Measurements from ENCODE around the gene DQX1. TPM values are rescaled to one million over a fixed set of nuclear protein-coding genes. Genes with fewer than 3 reads are reported as not detected.
A peak's percentile ranks its signal among the peaks of the same experiment; 100 is the strongest.

The DQX1 gene
- total and polyA plus RNA-seq, 2 of the 8 experiments (the other 6 are each of a cell fraction or from before 2014, with no cell fraction given): 0.76 to 1.1 TPM

GRCh38 chr2:74529357-74530238, 3.6 kb upstream of the DQX1 start, which contains the start of the genes AUP1 and HTRA2:
AUP1 (minus strand) TSS chr2:74529706; CDS start chr2:74529629, 77 bp downstream.
HTRA2 (plus strand) TSS chr2:74529933; CDS start chr2:74530007, 74 bp downstream.
- WGBS, 2 experiments (ENCODE audit: extremely low coverage in 1 of 2, insufficient coverage in 1 of 2, insufficient read length in 1 of 2, insufficient replicate concordance in 2 of 2, low coverage in 1 of 2, low lambda C conversion rate in 2 of 2, missing lambda C conversion rate in 1 of 2): 1% methylated on average over 69 of the region's 87 CpGs; no CpG with 5 or more reads in 1 of the 2 experiments
- H3K79me1 ChIP-seq (ENCODE audit: low read depth, low read length): peaks cover 10% of the 10 kb centered on the region
- H2BK20ac ChIP-seq (ENCODE audit: low read length): no peak within 1 kb of the TSS
- no peaks in the 10 kb centered on the region for H3K9me3 ChIP-seq (ENCODE audit: insufficient read depth in 2 of 2, low read depth in 1 of 2, low read length in 1 of 2)
- H3K4me3 ChIP-seq (ENCODE audit: extremely low read depth in 1 of 4, insufficient read depth in 2 of 4, low read depth in 3 of 4, low read length in 4 of 4): peak within 1 kb of the TSS; percentile 85 to 99 (median 92)
- H3K18ac ChIP-seq (ENCODE audit: extremely low read depth, low read length): peak within 1 kb of the TSS; percentile 85; the same call in 1 of the 2 replicates
- CTCF ChIA-PET (ENCODE audit: partially characterized antibody): interaction anchor here (0.9 to 7.0 kb wide), 9 partner anchors 9 to 62 kb away, joined by 3 to 53 read pairs (median 4); partner anchors contain the start of genes CCDC142, MRPL53 and TTC31
- H3K27ac ChIP-seq (ENCODE audit: low read depth, low read length): peak within 1 kb of the TSS; percentile 90
- peak within 1 kb of the TSS; percentile 48 for H4K91ac ChIP-seq (replicated peaks; ENCODE audit: insufficient read length, low read length)
- FAIRE-seq: no peak
- peak within 1 kb of the TSS; percentile 84 to 94 for H3K4me2 ChIP-seq (ENCODE audit: insufficient read depth in 1 of 2, low read depth in 2 of 2, low read length in 2 of 2)
- H2BK15ac ChIP-seq (ENCODE audit: low read length): peak within 1 kb of the TSS; percentile 63; the same call in 1 of the 2 replicates
- peak within 1 kb of the TSS; percentile 97 for H4K8ac ChIP-seq (ENCODE audit: extremely low read depth, insufficient read depth, low read length)
- H3K27me3 ChIP-seq (replicated peaks in 1 of 4; ENCODE audit: control insufficient read depth in 3 of 4, extremely low read depth in 1 of 4, insufficient read depth in 3 of 4, low read length in 3 of 4): no peaks in the 10 kb centered on the region; a peak in 1 of 7 replicates
- no peak within 1 kb of the TSS for H3K14ac ChIP-seq (ENCODE audit: insufficient read length)
- peak within 1 kb of the TSS; percentile 94 for H2BK5ac ChIP-seq (ENCODE audit: low read depth, low read length)
- peaks cover 6 to 31% (median 25%) of the 10 kb centered on the region in 4 experiments; a peak in 7 of 8 replicates for H3K36me3 ChIP-seq (ENCODE audit: control insufficient read depth in 2 of 4, insufficient read depth in 4 of 4, low read length in 3 of 4)
- POLR2A ChIA-PET (ENCODE audit: partially characterized antibody): interaction anchor here (0.8 to 5.9 kb wide), 21 partner anchors 9 to 102 kb away, joined by 3 to 73 read pairs (median 9); partner anchors contain the start of genes CCDC142, LBX2, LOXL3 and MRPL53
- peak within 1 kb of the TSS; percentile 61; the same call in 1 of the 2 replicates for H2AK5ac ChIP-seq (ENCODE audit: low read depth, low read length)
- peak within 1 kb of the TSS; percentile 87 for H3K4ac ChIP-seq (replicated peaks; ENCODE audit: insufficient read length, low read depth, low read length)
- H4K5ac ChIP-seq (ENCODE audit: insufficient read length, low read depth, low read length): peak within 1 kb of the TSS; percentile 81
- peak within 1 kb of the TSS; percentile 93; the same call in 1 of the 2 replicates for H2AFZ ChIP-seq (ENCODE audit: low read length)
- peak; percentile 94 to 95 for DNase-seq (ENCODE audit: low read depth in 1 of 2, low spot score in 2 of 2)
- peaks cover 4 to 13% (median 6%) of the 10 kb centered on the region in 4 experiments; a peak in 6 of 7 replicates for H3K4me1 ChIP-seq (replicated peaks in 1 of 4; ENCODE audit: control insufficient read depth in 3 of 4, insufficient read depth in 4 of 4, low read length in 3 of 4)
- H2BK12ac ChIP-seq (ENCODE audit: low read depth, low read length): no peak within 1 kb of the TSS; the same call in 1 of the 2 replicates
- peaks cover 9% of the 10 kb centered on the region; the same call in 1 of the 2 replicates for H3K23me2 ChIP-seq (ENCODE audit: low read depth, low read length)
- H4K20me1 ChIP-seq (replicated peaks in 1 of 2; ENCODE audit: control insufficient read depth in 1 of 2, insufficient read depth in 2 of 2, low read length in 2 of 2): peaks cover 3 to 6% of the 10 kb centered on the region in 2 experiments
- peak within 1 kb of the TSS; percentile 75 for H3K56ac ChIP-seq (replicated peaks; ENCODE audit: insufficient read length, low read depth, low read length)
- H3K23ac ChIP-seq (ENCODE audit: insufficient read length): no peak within 1 kb of the TSS
- no peak within 1 kb of the TSS for H2BK120ac ChIP-seq (replicated peaks; ENCODE audit: low read depth, low read length)
- peak within 1 kb of the TSS; percentile 89 to 95 (median 94) for H3K9ac ChIP-seq (replicated peaks in 1 of 4; ENCODE audit: extremely low read depth in 1 of 4, low read depth in 3 of 4, low read length in 3 of 4)
- peaks cover 0 to 18% of the 10 kb centered on the region in 2 experiments; a peak in 2 of 4 replicates for H3K79me2 ChIP-seq (ENCODE audit: control insufficient read depth in 1 of 2, insufficient read depth in 2 of 2, low read length in 2 of 2)
- TF ChIP-seq JUND (IDR thresholded peaks at IDR 0.05; ENCODE audit: low read length): no peak
- 0 out of 2 replicates have a peak, but pooled peaks have one; percentile 1 for TF ChIP-seq BACH1 (IDR thresholded peaks at IDR 0.05; ENCODE audit: low read length)
- no peak for TF ChIP-seq SP2 (IDR thresholded peaks at IDR 0.05; ENCODE audit: low read length)
- no peak for TF ChIP-seq TCF12 (IDR thresholded peaks at IDR 0.05; ENCODE audit: low read depth, low read length)
- peak; percentile 60 for TF ChIP-seq ASH2L (IDR thresholded peaks at IDR 0.05; ENCODE audit: low read length)
- no peak for TF ChIP-seq EZH2 (IDR thresholded peaks at IDR 0.05; ENCODE audit: low read depth, low read length, severe bottlenecking)
- TF ChIP-seq ZNF274 (IDR thresholded peaks at IDR 0.05; ENCODE audit: borderline replicate concordance, extremely low read depth, low read length): no peak
- no peak for TF ChIP-seq RXRA (IDR thresholded peaks at IDR 0.05; ENCODE audit: insufficient read depth, low read depth, low read length)
- peak; percentile 86 for TF ChIP-seq GABPA (IDR thresholded peaks at IDR 0.05; ENCODE audit: borderline replicate concordance, insufficient read depth, low read length)
- TF ChIP-seq NRF1 (IDR thresholded peaks at IDR 0.05; ENCODE audit: low read depth, low read length): no peak
